ENCODE data around the gene KRT12. TPM values are rescaled to one million over a fixed set of nuclear protein-coding genes. Genes with fewer than 3 reads are reported as not detected.

Gene KRT12
- total RNA-seq, 3 donors from 2014 or later (not counting 1 experiment from before 2014, with no cell fraction given): not detected

DNA sequence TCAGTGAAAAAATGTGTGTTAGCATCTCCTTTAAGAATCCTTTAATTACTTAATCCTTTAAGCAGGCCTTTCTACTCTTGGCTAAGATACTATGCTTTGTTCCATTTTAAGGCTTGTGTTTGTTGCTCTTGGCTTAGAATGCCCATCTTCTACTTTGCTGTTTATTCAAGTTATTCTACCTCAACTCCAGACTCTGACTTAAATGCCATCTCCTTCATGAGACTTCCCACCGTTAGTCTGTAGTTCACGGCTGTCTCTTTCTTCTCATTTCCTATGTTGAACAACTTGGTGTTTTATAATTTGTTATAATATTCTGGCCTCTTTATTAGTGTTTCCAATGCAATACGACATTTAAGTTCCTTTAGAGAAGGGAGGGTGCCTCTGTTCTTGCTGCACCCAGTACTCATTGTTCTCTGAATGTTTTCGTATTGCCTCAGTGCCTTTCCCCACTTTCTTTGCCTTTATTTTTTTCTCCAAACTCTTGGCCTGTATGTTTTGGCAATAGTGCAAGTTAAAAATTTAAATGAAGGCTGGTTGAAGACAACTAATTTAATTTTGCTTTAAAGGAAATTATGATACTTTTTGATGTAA, 38.5 kb downstream of the KRT12 start:
- no peak overlapping the region for H3K27ac Mint-ChIP-seq
- intact Hi-C loops (cut with micrococcal nuclease): no loop called here
- DNase-seq (no peak), ATAC-seq (no peak)
- 97% methylated on average over 3 of the region's 4 CpGs for WGBS (ENCODE audit: insufficient coverage)
- H3K4me3 ChIP-seq (ENCODE audit: low read length): no peak overlapping the region
- no peaks in the 10 kb centered on the region for H3K36me3 ChIP-seq (ENCODE audit: control insufficient read depth, insufficient read depth, low read length)
- H3K27me3 Mint-ChIP-seq (ENCODE audit: low read depth in 2 of 2): peaks cover 19 to 55% of the 10 kb centered on the region in 2 donors
- H3K36me3 Mint-ChIP-seq: no peaks in the 10 kb centered on the region
- no peak for TF ChIP-seq CTCF (IDR thresholded peaks at IDR 0.05)
- H3K9me3 ChIP-seq (ENCODE audit: control insufficient read depth, insufficient read depth, low read length): no peaks in the 10 kb centered on the region
- H3K27ac ChIP-seq (ENCODE audit: low read length): no peak overlapping the region
- no peaks in the 10 kb centered on the region for H3K4me1 ChIP-seq (ENCODE audit: control insufficient read depth, insufficient read depth, low read length)
- peaks cover 0 to 4% of the 10 kb centered on the region in 2 donors for H3K4me1 Mint-ChIP-seq
- peaks cover 5% of the 10 kb centered on the region for H3K27me3 ChIP-seq (ENCODE audit: control insufficient read depth, insufficient read depth, low read length)
- H3K9me3 Mint-ChIP-seq: peaks cover 0 to 2% of the 10 kb centered on the region in 2 donors
- no peak overlapping the region for H3K4me3 Mint-ChIP-seq

DNA sequence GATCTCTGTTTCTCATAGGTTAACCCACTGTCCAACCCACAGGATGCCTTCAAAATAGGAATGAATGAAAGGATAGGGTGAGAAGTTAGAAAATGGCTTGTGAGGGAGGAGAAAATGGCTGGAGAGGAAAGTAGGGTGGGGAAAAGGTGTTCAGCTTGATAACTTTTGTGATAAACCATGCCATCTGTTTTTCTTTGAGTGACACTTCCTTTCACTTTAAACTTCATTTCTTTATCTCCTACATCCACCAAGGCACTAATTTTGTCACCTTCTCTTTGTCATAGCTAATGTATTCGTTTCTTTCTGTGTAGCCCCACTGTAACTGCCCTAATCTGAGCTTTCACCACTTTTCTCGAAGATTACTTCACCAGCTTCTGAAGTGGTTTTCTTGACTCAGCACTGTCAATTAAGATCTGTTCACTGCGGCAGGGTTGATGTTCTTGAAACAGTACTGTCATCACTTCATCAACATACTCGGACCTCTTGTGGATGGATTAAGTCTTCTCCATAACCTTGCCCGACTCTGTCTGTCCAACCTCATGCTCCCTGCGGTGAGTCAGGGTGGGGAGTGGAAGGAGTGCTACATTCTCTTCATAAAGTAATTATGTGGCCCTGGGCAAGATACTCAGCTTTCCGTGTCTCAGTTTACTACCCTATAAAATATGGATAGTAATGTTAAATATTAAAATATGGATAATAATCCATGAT, 39.1 kb downstream of the KRT12 start:
- no peaks in the 10 kb centered on the region for H3K9me3 ChIP-seq (ENCODE audit: control insufficient read depth, insufficient read depth, low read length)
- ATAC-seq (no peak), DNase-seq (no peak)
- no peaks in the 10 kb centered on the region for H3K36me3 ChIP-seq (ENCODE audit: control insufficient read depth, insufficient read depth, low read length)
- H3K27ac ChIP-seq (ENCODE audit: low read length): no peak overlapping the region
- TF ChIP-seq CTCF (IDR thresholded peaks at IDR 0.05): no peak
- Mint-ChIP-seq H3K27me3 (ENCODE audit: low read depth in 2 of 2) (peaks cover 19 to 56% of the 10 kb centered on the region in 2 donors), H3K9me3 (peaks cover 0 to 2% of the 10 kb centered on the region in 2 donors), H3K27ac (no peak overlapping the region), H3K36me3 (no peaks in the 10 kb centered on the region), H3K4me1 (peaks cover 0 to 4% of the 10 kb centered on the region in 2 donors), H3K4me3 (no peak overlapping the region)
- peaks cover 5% of the 10 kb centered on the region for H3K27me3 ChIP-seq (ENCODE audit: control insufficient read depth, insufficient read depth, low read length)
- WGBS (ENCODE audit: insufficient coverage): 54% methylated on average over 3 of the region's 7 CpGs
- intact Hi-C loops (cut with micrococcal nuclease): no loop called here
- no peak overlapping the region for H3K4me3 ChIP-seq (ENCODE audit: low read length)
- no peaks in the 10 kb centered on the region for H3K4me1 ChIP-seq (ENCODE audit: control insufficient read depth, insufficient read depth, low read length)

- H3K36me3 Mint-ChIP-seq: no peaks in the 10 kb centered on the region
- DNase-seq: no peak
- intact Hi-C loops (cut with micrococcal nuclease): no loop called here
- H3K4me1 Mint-ChIP-seq: peaks cover 0 to 4% of the 10 kb centered on the region in 2 donors
- H3K9me3 ChIP-seq (ENCODE audit: control insufficient read depth, insufficient read depth, low read length): no peaks in the 10 kb centered on the region
- H3K36me3 ChIP-seq (ENCODE audit: control insufficient read depth, insufficient read depth, low read length): no peaks in the 10 kb centered on the region
- no peak overlapping the region for H3K27ac Mint-ChIP-seq
- H3K27me3 Mint-ChIP-seq (ENCODE audit: low read depth in 2 of 2): peaks cover 23 to 67% of the 10 kb centered on the region in 2 donors
- H3K4me3 ChIP-seq (ENCODE audit: low read length): no peak overlapping the region
- ATAC-seq: no peak
- 86% methylated on average over 1 of the region's 2 CpGs for WGBS (ENCODE audit: insufficient coverage)
- peaks cover 5% of the 10 kb centered on the region for H3K27me3 ChIP-seq (ENCODE audit: control insufficient read depth, insufficient read depth, low read length)
- no peak overlapping the region for H3K4me3 Mint-ChIP-seq
- H3K27ac ChIP-seq (ENCODE audit: low read length): no peak overlapping the region
- H3K4me1 ChIP-seq (ENCODE audit: control insufficient read depth, insufficient read depth, low read length): no peaks in the 10 kb centered on the region
- peaks cover 0 to 2% of the 10 kb centered on the region in 2 donors for H3K9me3 Mint-ChIP-seq
- no peak for TF ChIP-seq CTCF (IDR thresholded peaks at IDR 0.05)
These were observed 41.4 kb downstream of the KRT12 start for GRCh38 chr17:40825599-40825998.

All from natural killer cell (primary cell).